Endodermal cell (in vitro differentiated cells): ENCODE data around the gene ELAVL1. TPM values are rescaled to one million over a fixed set of nuclear protein-coding genes. Genes with fewer than 3 reads are reported as not detected.

Experiments
- DNase-seq: peaks from one replicate; pipeline ENCODE4 v3.0.0-alpha.2; 2017
- H3K27ac ChIP-seq: 2 replicates; pipeline ENCODE4 v1.5.1; 2013; ENCODE audit warnings: mild to moderate bottlenecking, low read depth, low read length, moderate library complexity
- H3K27me3 ChIP-seq: 2 replicates; pipeline ENCODE4 v1.6.1; 2013; ENCODE audit warnings: mild to moderate bottlenecking, low read length, moderate library complexity; ENCODE audit not compliant: insufficient read depth, control insufficient read depth, poor library complexity, severe bottlenecking
- H3K36me3 ChIP-seq: 2 replicates; pipeline ENCODE4 v1.7.0; 2013; ENCODE audit warnings: mild to moderate bottlenecking, low read length, moderate library complexity; ENCODE audit not compliant: control insufficient read depth, insufficient read depth
- H3K4me1 ChIP-seq: one replicate; pipeline ENCODE4 v1.7.0; 2013; ENCODE audit warnings: low read length; ENCODE audit not compliant: control insufficient read depth, insufficient read depth
- H3K4me3 ChIP-seq: 2 replicates; pipeline ENCODE4 v1.5.1; 2013; ENCODE audit warnings: mild to moderate bottlenecking, low read length, moderate library complexity
- H3K9ac ChIP-seq: 2 replicates; pipeline ENCODE4 v1.6.1; 2013; ENCODE audit warnings: mild to moderate bottlenecking, low read length, moderate library complexity; ENCODE audit not compliant: poor library complexity, severe bottlenecking; ENCODE audit errors: extremely low read depth
- H3K9me3 ChIP-seq: 2 replicates; pipeline ENCODE4 v1.6.1; 2013; ENCODE audit warnings: mild to moderate bottlenecking, low read length, moderate library complexity; ENCODE audit not compliant: control insufficient read depth
- H3K27ac Mint-ChIP-seq: 2 replicates; pipeline ENCODE4 v1.8.0; 2020; ENCODE audit warnings: mixed read lengths
- H3K27me3 Mint-ChIP-seq: 2 replicates; pipeline ENCODE4 v1.8.0; 2021; ENCODE audit warnings: mild to moderate bottlenecking, mixed read lengths; ENCODE audit not compliant: insufficient read depth
- H3K36me3 Mint-ChIP-seq: 2 replicates; pipeline ENCODE4 v1.8.0; 2020; ENCODE audit warnings: low read depth, mixed read lengths
- H3K4me1 Mint-ChIP-seq: 2 replicates; pipeline ENCODE4 v1.8.0; 2020; ENCODE audit warnings: mixed read lengths
- H3K4me3 Mint-ChIP-seq: 2 replicates; pipeline ENCODE4 v1.8.0; 2020; ENCODE audit warnings: mild to moderate bottlenecking, moderate library complexity, mixed read lengths
- H3K9me3 Mint-ChIP-seq: 2 replicates; pipeline ENCODE4 v1.8.0; 2020; ENCODE audit warnings: mild to moderate bottlenecking, mixed read lengths
- WGBS, 2 experiments: methylation state at CpG; one replicate each; pipeline versions ENCODE4 v1.1.5 to v1.1.7; 2013; ENCODE audit warnings: missing lambda C conversion rate in 2 of 2, mixed read lengths in 1 of 2; ENCODE audit not compliant: insufficient coverage in 1 of 2, insufficient read length in 1 of 2; 5-methylcytosine and 5-hydroxymethylcytosine counted together
- total RNA-seq, 2 donors: library from RNA; stranded (reverse); fragmentation: NEBNext Ultra II Directional in 1 of 2; extraction: Animal tissue kit (Norgen Biotek cat#: 25700) in 1 of 2; gene quantifications; 2 replicates in 1 of 2; 3 replicates in 1 of 2; pipeline ENCODE4 v1.2.1, GENCODE V29; 2021
- TF ChIP-seq, protein P1 (sequence below): fragments of 200-600 bp; sonication (generic); conservative IDR thresholded peaks from 2 replicates; pipeline ENCODE4 v1.5.0; 2021; ENCODE audit warnings: antibody characterized with exemption, mild to moderate bottlenecking

The ELAVL1 gene
- total RNA-seq, 2 donors from 2014 or later = 123 to 149 TPM

DNA sequence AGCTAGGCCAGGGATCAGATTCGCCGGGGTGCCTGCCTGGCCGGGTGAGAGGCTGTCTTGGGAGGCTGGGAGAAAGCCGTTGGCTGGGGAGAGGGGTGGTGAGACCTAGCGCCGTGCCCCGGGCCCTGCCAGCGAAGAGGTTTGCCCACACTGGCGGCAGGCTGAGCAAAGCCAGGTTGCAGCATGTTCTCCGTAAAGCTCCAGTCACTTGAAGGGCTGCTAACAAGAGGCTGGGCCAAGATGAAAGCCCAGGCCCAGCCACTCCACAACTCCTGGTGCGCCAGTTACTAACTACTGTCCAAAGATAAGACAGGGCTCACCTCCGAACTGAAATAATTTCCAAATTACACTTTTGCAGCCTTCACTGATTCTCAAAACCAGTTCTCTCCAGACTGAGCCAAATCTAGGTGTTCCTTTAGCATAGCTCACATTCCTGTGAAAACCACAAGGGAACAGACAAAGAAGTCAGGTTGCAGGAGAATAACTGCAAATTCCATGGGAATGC is 16.3 kb downstream of the ELAVL1 start:
- H3K36me3 Mint-ChIP-seq = peaks cover 63% of the 10 kb centered on the region
- no peaks in the 10 kb centered on the region for H3K9me3 ChIP-seq
- 91% methylated on average over 8 to 12 of the region's 12 CpGs for WGBS, 2 experiments
- H3K4me3 Mint-ChIP-seq = no peak overlapping the region
- H3K27me3 ChIP-seq = no peaks in the 10 kb centered on the region
- peaks cover 12% of the 10 kb centered on the region for H3K4me1 ChIP-seq
- peak overlapping the region; percentile 38 for H3K9ac ChIP-seq
- TF ChIP-seq, protein P1, sequence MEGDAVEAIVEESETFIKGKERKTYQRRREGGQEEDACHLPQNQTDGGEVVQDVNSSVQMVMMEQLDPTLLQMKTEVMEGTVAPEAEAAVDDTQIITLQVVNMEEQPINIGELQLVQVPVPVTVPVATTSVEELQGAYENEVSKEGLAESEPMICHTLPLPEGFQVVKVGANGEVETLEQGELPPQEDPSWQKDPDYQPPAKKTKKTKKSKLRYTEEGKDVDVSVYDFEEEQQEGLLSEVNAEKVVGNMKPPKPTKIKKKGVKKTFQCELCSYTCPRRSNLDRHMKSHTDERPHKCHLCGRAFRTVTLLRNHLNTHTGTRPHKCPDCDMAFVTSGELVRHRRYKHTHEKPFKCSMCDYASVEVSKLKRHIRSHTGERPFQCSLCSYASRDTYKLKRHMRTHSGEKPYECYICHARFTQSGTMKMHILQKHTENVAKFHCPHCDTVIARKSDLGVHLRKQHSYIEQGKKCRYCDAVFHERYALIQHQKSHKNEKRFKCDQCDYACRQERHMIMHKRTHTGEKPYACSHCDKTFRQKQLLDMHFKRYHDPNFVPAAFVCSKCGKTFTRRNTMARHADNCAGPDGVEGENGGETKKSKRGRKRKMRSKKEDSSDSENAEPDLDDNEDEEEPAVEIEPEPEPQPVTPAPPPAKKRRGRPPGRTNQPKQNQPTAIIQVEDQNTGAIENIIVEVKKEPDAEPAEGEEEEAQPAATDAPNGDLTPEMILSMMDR = no peak
- H3K9me3 Mint-ChIP-seq = no peaks in the 10 kb centered on the region
- peak; percentile 55 for DNase-seq
- H3K27ac Mint-ChIP-seq = peak overlapping the region; percentile 87
- H3K4me1 Mint-ChIP-seq = peaks cover 22% of the 10 kb centered on the region
- H3K27me3 Mint-ChIP-seq = no peaks in the 10 kb centered on the region
- H3K27ac ChIP-seq = no peak overlapping the region
- H3K4me3 ChIP-seq = no peak overlapping the region
- H3K36me3 ChIP-seq = peaks cover 84% of the 10 kb centered on the region

DNA sequence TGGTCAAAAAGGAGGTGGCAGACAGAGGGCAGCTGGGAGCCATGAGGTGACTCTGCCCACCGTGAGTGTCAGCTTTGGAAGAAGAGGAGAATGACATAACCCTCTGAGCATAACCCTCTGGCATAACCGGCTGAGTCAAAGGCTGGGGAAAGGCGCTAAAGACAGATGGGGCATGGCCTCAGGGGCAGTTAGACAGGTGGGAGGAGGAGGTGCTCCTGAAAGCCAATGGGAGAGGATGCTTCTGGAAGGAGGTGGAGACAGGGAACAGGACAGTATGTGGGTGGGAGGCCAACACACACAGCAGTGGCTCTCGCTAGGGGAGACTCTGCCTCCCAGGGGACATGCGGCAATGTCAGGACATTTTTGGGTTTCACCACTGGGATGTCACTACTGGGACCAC is 17.1 kb downstream of the ELAVL1 start:
- Histone ChIP-seq H3K27me3 (no peaks in the 10 kb centered on the region), H3K9me3 (no peaks in the 10 kb centered on the region), H3K4me3 (no peak overlapping the region), H3K9ac (no peak overlapping the region), H3K36me3 (peaks cover 87% of the 10 kb centered on the region), H3K27ac (no peak overlapping the region), H3K4me1 (peaks cover 12% of the 10 kb centered on the region)
- H3K9me3 Mint-ChIP-seq = no peaks in the 10 kb centered on the region
- peaks cover 14% of the 10 kb centered on the region for H3K4me1 Mint-ChIP-seq
- peaks cover 71% of the 10 kb centered on the region for H3K36me3 Mint-ChIP-seq
- no peak for DNase-seq
- 87 to 95% methylated on average over 5 of the region's 5 CpGs for WGBS, 2 experiments
- TF ChIP-seq, protein P1 = no peak
- H3K27me3 Mint-ChIP-seq = no peaks in the 10 kb centered on the region
- no peak overlapping the region for H3K4me3 Mint-ChIP-seq
- H3K27ac Mint-ChIP-seq = peak overlapping the region; percentile 87

- no peak for DNase-seq
- no peaks in the 10 kb centered on the region for H3K9me3 Mint-ChIP-seq
- peaks cover 14% of the 10 kb centered on the region for H3K4me1 Mint-ChIP-seq
- H3K27me3 Mint-ChIP-seq = no peaks in the 10 kb centered on the region
- no peak overlapping the region for H3K27ac ChIP-seq
- H3K4me3 Mint-ChIP-seq = no peak overlapping the region
- no peaks in the 10 kb centered on the region for H3K9me3 ChIP-seq
- no peaks in the 10 kb centered on the region for H3K27me3 ChIP-seq
- H3K36me3 Mint-ChIP-seq = peaks cover 78% of the 10 kb centered on the region
- peak overlapping the region; percentile 87 for H3K27ac Mint-ChIP-seq
- TF ChIP-seq, protein P1 = no peak
- H3K9ac ChIP-seq = no peak overlapping the region
- H3K36me3 ChIP-seq = peaks cover 89% of the 10 kb centered on the region
- no peak overlapping the region for H3K4me3 ChIP-seq
- WGBS, 2 experiments = 95 to 97% methylated on average over 9 to 16 of the region's 17 CpGs
- H3K4me1 ChIP-seq = peaks cover 12% of the 10 kb centered on the region
Measured at GRCh38 chr19:7987114-7987768, 18.2 kb downstream of the ELAVL1 start.
